Activated CD8-positive, alpha-beta memory T cell treated with anti-CD3 and anti-CD28 coated beads, Interleukin-2, amount 10 ng/mL, durations not matched to agents 7 days and 5 days (primary cell): ENCODE data around the gene JMY. TPM values are rescaled to one million over a fixed set of nuclear protein-coding genes. Genes with fewer than 3 reads are reported as not detected.
"Not testable (repeated sequence)": the region's sequence is repeated elsewhere in the genome, so short reads cannot be mapped to it uniquely, and the experiment has no call there.

ENCODE experiments used
- ATAC-seq: fragments of 150-1000 bp; cut with Tn5 transposase; one replicate; pipeline ENCODE4 v1.10.0; 2021; ENCODE audit warnings: moderate library complexity
- CTCF ChIA-PET: fragments of 350-600 bp; sonication (Branson Sonifier 250); formaldehyde crosslinking; loops from one replicate; lab custom pipeline; 2021; ENCODE audit warnings: antibody characterized with exemption; lab: Charles Lee
- DNase-seq: peaks from one replicate; pipeline ENCODE4 v3.0.0-alpha.2; 2020
- H3K27ac Mint-ChIP-seq: one replicate; pipeline ENCODE4 v1.8.0; 2021; ENCODE audit warnings: mild to moderate bottlenecking, mixed read lengths
- H3K27me3 Mint-ChIP-seq: one replicate; pipeline ENCODE4 v1.8.0; 2021; ENCODE audit warnings: mixed read lengths
- H3K36me3 Mint-ChIP-seq: one replicate; pipeline ENCODE4 v1.8.0; 2021; ENCODE audit warnings: mild to moderate bottlenecking, mixed read lengths
- H3K4me1 Mint-ChIP-seq: one replicate; pipeline ENCODE4 v1.8.0; 2021; ENCODE audit warnings: mixed read lengths
- H3K4me3 Mint-ChIP-seq: one replicate; pipeline ENCODE4 v1.8.0; 2021; ENCODE audit warnings: mild to moderate bottlenecking, moderate library complexity, mixed read lengths
- H3K9me3 Mint-ChIP-seq: one replicate; pipeline ENCODE4 v1.8.0; 2022; ENCODE audit warnings: low read depth, mixed read lengths
- total RNA-seq, 2 experiments: library from RNA; stranded (reverse); gene quantifications; one replicate each; pipeline ENCODE4 v1.2.3, GENCODE V29; 2021

The JMY gene
- total RNA-seq, 2 experiments from 2014 or later = 5.1 to 6.1 TPM

DNA sequence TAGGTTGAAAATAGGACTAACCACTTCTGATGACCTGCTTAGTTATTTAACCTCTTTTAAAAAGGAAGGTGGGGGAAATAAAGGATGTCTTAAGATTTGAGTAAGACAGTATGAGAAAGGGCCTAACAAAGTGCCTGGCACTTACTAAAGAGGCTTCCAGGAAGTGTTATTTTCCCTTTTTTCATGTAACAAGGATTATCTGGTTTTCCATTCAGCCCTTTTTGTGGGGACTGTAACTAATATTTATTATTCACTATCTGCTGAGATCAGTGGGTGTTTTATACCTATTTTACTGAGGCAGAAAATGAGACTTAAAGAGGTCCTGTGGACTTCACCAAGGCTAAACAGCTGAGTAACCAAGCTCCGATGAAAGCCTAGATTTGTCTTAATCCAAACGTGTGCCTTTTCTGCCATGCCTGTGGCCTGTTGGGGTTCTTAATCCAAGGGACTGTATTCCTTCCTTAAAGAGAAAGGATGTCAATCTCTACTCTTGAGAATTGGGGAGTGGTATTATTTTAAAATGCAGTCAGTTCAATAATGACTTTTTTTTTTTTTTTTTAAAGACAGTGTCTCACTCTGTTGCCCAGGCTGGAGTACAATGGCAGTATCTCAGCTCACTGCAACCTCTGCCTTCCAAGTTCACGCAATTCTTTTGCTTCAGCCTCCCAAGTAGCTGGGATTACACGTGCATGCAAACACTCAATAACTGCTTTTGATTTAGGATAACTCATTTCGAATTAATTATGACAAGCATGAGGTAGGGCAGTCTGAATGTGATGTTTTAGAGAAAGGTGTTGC, 6.5 kb downstream of the JMY start:
- CTCF ChIA-PET = interaction anchor here (0.9 kb wide), 1 partner anchor 222 kb away, joined by 3 read pairs; no protein-coding TSS in a partner anchor
- peaks cover 59% of the 10 kb centered on the region for H3K4me1 Mint-ChIP-seq

DNA sequence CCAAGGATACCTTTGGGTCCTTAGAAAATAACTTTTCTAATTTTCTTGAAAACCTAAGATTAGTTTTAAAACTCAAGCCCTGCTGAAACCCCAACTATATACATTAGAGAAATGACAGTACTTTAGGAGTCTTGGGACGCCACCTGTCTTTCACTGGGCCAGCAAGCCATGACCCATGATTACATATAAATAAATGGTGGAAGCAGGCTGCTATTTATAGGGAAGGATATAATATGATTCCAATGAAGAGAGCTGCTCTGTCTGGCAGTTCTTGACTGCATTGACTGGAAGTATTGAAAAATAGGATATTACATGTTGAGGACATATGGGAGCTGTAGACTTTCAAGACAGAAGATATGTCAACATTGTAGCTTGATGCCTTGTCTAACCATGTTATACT, 7.3 kb downstream of the JMY start:
- ATAC-seq (no peak), DNase-seq (no peak)
- Mint-ChIP-seq H3K9me3 (no peaks in the 10 kb centered on the region), H3K27me3 (no peaks in the 10 kb centered on the region), H3K4me3 (no peak overlapping the region), H3K27ac (no peak overlapping the region), H3K4me1 (peaks cover 52% of the 10 kb centered on the region), H3K36me3 (peaks cover 2% of the 10 kb centered on the region)
- CTCF ChIA-PET = interaction anchor here (0.9 to 1.0 kb wide), 2 partner anchors 55 to 221 kb away, joined by 3 to 4 read pairs; no protein-coding TSS in a partner anchor

More for the DNA sequence above, 6.5 kb downstream of the JMY start:
- Mint-ChIP-seq H3K27me3 (no peaks in the 10 kb centered on the region), H3K36me3 (peaks cover 2% of the 10 kb centered on the region), H3K27ac (peak overlapping the region; percentile 1), H3K9me3 (no peaks in the 10 kb centered on the region), H3K4me3 (no peak overlapping the region)
- DNase-seq (no peak), ATAC-seq (no peak)

DNA sequence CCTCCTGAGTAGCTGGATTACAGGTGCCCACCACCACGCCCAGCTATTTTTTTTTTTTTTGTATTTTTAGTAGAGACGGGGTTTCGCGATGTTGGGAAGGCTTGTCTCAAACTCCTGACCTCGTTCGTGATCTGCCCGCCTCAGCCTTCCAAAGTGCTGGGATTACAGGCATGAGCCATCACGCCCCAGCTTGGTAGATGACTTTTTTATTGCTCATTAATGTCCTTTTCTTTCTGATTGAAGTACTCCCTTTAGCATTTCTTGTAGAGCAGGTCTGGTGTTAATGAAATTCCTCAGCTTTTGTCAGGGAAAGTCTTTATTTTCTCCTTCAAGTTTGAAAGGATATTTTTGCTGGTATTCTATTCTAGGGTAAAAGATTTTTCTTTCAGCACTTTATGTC, 18.1 kb downstream of the JMY start:
- Mint-ChIP-seq H3K4me1 (peaks cover 18% of the 10 kb centered on the region), H3K36me3 (peaks cover 10% of the 10 kb centered on the region)
- H3K27ac Mint-ChIP-seq, DNase-seq, CTCF ChIA-PET, H3K4me3 Mint-ChIP-seq, H3K27me3 Mint-ChIP-seq, H3K9me3 Mint-ChIP-seq, ATAC-seq: not testable (repeated sequence)

- DNase-seq = peak; percentile 50
Measured at GRCh38 chr5:79255786-79256557, 20.0 kb downstream of the JMY start.

DNA sequence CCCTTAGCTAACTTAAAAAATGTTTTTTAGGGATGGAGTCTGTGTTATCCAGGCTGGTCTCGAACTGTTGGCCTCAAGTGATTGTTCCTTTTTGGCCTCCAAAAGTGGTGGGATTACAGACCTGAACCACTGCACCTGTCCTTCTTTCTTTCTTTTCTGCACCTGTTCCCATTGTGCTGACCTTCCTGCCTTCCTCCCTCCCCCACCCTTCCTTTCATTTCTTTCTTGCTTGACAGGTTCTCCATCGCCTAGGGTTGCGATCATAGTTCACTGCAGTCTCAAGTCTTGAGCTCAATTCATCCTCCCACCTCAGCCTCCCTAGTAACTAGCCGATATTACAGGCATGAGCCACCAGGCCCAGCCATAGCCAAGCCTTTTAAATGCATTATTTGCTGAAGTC, 20.6 kb downstream of the JMY start:
- H3K36me3 Mint-ChIP-seq = peaks cover 9% of the 10 kb centered on the region

More at GRCh38 chr5:79255786-79256557, 20.0 kb downstream of the JMY start:
- Mint-ChIP-seq H3K4me1 (peaks cover 11% of the 10 kb centered on the region), H3K27ac (no peak overlapping the region), H3K9me3 (no peaks in the 10 kb centered on the region), H3K36me3 (peaks cover 10% of the 10 kb centered on the region), H3K27me3 (no peaks in the 10 kb centered on the region), H3K4me3 (no peak overlapping the region)
- ATAC-seq = peak; percentile 51
- CTCF ChIA-PET = interaction anchor here (0.6 to 0.9 kb wide), 3 partner anchors 13 to 121 kb away, joined by 3 to 4 read pairs (median 3); no protein-coding TSS in a partner anchor

DNA sequence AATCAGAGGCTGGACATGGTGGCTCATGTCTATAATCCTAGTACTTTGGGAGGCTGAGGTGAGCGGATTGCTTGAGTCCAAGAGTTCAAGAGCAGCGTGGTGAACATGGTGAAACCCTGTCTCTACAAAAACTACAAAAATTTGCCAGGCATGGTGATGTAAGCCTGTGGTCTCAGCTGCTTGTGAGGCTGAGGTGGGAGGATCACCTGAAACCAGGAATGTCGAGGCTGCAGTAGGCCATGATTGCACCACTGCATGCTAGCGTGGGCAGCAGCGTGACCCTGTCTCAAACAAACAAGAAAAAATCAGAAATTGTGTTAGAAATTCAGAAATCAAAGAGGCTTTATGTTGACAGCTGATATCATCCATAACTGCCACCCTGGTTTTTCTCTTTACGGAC, 21.4 kb downstream of the JMY start:
- peaks cover 6% of the 10 kb centered on the region for H3K36me3 Mint-ChIP-seq
- no peaks in the 10 kb centered on the region for H3K9me3 Mint-ChIP-seq
- ATAC-seq (no peak), DNase-seq (no peak)
- no peak overlapping the region for H3K4me3 Mint-ChIP-seq
- H3K27ac Mint-ChIP-seq = no peak overlapping the region
- CTCF ChIA-PET = no interaction called here
- peaks cover 21% of the 10 kb centered on the region for H3K4me1 Mint-ChIP-seq
- H3K27me3 Mint-ChIP-seq = no peaks in the 10 kb centered on the region

More for the DNA sequence above, 20.6 kb downstream of the JMY start:
- no peak overlapping the region for H3K4me3 Mint-ChIP-seq
- no peak for ATAC-seq
- H3K27me3 Mint-ChIP-seq = no peaks in the 10 kb centered on the region
- no peak overlapping the region for H3K27ac Mint-ChIP-seq
- H3K9me3 Mint-ChIP-seq = no peaks in the 10 kb centered on the region
- no peak for DNase-seq
- CTCF ChIA-PET = interaction anchor here (0.6 to 0.9 kb wide), 3 partner anchors 13 to 121 kb away, joined by 3 to 4 read pairs (median 3); no protein-coding TSS in a partner anchor
- peaks cover 15% of the 10 kb centered on the region for H3K4me1 Mint-ChIP-seq

GRCh38 chr5:79258801-79259200, 22.9 kb downstream of the JMY start:
- no peak overlapping the region for H3K4me3 Mint-ChIP-seq
- H3K27me3 Mint-ChIP-seq = no peaks in the 10 kb centered on the region
- no peak overlapping the region for H3K27ac Mint-ChIP-seq
- no peaks in the 10 kb centered on the region for H3K36me3 Mint-ChIP-seq
- H3K4me1 Mint-ChIP-seq = peaks cover 33% of the 10 kb centered on the region
- H3K9me3 Mint-ChIP-seq = no peaks in the 10 kb centered on the region
- ATAC-seq (no peak), DNase-seq (no peak)
- CTCF ChIA-PET = no interaction called here

GRCh38 chr5:79259383-79259782, 23.5 kb downstream of the JMY start:
- DNase-seq (no peak), ATAC-seq (no peak)
- Mint-ChIP-seq H3K4me1 (peaks cover 33% of the 10 kb centered on the region), H3K36me3 (no peaks in the 10 kb centered on the region), H3K4me3 (no peak overlapping the region), H3K9me3 (no peaks in the 10 kb centered on the region), H3K27me3 (no peaks in the 10 kb centered on the region), H3K27ac (no peak overlapping the region)
- CTCF ChIA-PET = no interaction called here

DNA sequence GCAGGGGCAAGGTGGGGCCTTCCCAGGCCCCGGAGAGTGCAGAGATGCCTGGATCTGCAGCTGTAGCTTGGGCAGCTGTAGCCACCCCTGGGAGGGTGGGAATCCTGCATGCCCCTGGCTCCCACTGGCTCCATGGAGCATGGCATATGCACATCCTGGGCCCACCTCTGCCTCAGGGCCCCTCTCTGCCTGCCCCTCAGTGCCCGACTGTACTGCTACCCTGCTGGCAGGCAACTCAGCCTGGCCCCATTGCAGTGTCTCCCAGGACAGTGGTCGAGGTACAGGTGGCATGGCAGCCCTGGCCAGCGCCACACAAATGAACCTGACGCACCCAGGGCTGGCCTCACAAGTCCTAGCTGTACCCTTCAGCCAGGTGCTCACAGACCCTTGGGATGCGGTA, 23.9 kb downstream of the JMY start:
- peaks cover 33% of the 10 kb centered on the region for H3K4me1 Mint-ChIP-seq
- no peak for ATAC-seq
- CTCF ChIA-PET = no interaction called here

GRCh38 chr5:79261897-79262296, 26.0 kb downstream of the JMY start:
- no peaks in the 10 kb centered on the region for H3K36me3 Mint-ChIP-seq
- H3K27ac Mint-ChIP-seq = no peak overlapping the region
- CTCF ChIA-PET = no interaction called here

More for the DNA sequence above, 23.9 kb downstream of the JMY start:
- Mint-ChIP-seq H3K36me3 (no peaks in the 10 kb centered on the region), H3K27ac (no peak overlapping the region), H3K4me3 (no peak overlapping the region), H3K27me3 (no peaks in the 10 kb centered on the region), H3K9me3 (no peaks in the 10 kb centered on the region)
- DNase-seq = no peak

GRCh38 chr5:79263290-79263689, 27.4 kb downstream of the JMY start:
- ATAC-seq (peak; percentile 53), DNase-seq (no peak)
- Mint-ChIP-seq H3K27me3 (no peaks in the 10 kb centered on the region), H3K36me3 (no peaks in the 10 kb centered on the region), H3K4me3 (no peak overlapping the region), H3K9me3 (no peaks in the 10 kb centered on the region), H3K4me1 (peaks cover 22% of the 10 kb centered on the region), H3K27ac (no peak overlapping the region)
- CTCF ChIA-PET = no interaction called here

More at GRCh38 chr5:79261897-79262296, 26.0 kb downstream of the JMY start:
- Mint-ChIP-seq H3K4me1 (peaks cover 22% of the 10 kb centered on the region), H3K9me3 (no peaks in the 10 kb centered on the region), H3K27me3 (no peaks in the 10 kb centered on the region), H3K4me3 (no peak overlapping the region)
- no peak for ATAC-seq
- DNase-seq = no peak

- H3K4me1 Mint-ChIP-seq = peaks cover 12% of the 10 kb centered on the region
- no peaks in the 10 kb centered on the region for H3K9me3 Mint-ChIP-seq
- H3K36me3 Mint-ChIP-seq = peaks cover 6% of the 10 kb centered on the region
- H3K27me3 Mint-ChIP-seq = no peaks in the 10 kb centered on the region
- CTCF ChIA-PET = no interaction called here
- ATAC-seq (no peak), DNase-seq (no peak)
- no peak overlapping the region for H3K27ac Mint-ChIP-seq
- H3K4me3 Mint-ChIP-seq = no peak overlapping the region
Measured at GRCh38 chr5:79267180-79267579, 31.2 kb downstream of the JMY start.

GRCh38 chr5:79269733-79270166, 33.8 kb downstream of the JMY start:
- Mint-ChIP-seq H3K9me3 (no peaks in the 10 kb centered on the region), H3K27me3 (no peaks in the 10 kb centered on the region), H3K36me3 (peaks cover 7% of the 10 kb centered on the region), H3K4me3 (no peak overlapping the region), H3K27ac (no peak overlapping the region), H3K4me1 (no peaks in the 10 kb centered on the region)
- ATAC-seq (no peak), DNase-seq (no peak)
- CTCF ChIA-PET = interaction anchor here (1.5 kb wide), 1 partner anchor 14 kb away, joined by 3 read pairs; no protein-coding TSS in a partner anchor
